ENCODE measurements around the gene NTF3. TPM values are rescaled to one million over a fixed set of nuclear protein-coding genes. Genes with fewer than 3 reads are reported as not detected.

Gene NTF3
- total RNA-seq, 1 donor from 2014 or later, result 13.0 TPM

DNA sequence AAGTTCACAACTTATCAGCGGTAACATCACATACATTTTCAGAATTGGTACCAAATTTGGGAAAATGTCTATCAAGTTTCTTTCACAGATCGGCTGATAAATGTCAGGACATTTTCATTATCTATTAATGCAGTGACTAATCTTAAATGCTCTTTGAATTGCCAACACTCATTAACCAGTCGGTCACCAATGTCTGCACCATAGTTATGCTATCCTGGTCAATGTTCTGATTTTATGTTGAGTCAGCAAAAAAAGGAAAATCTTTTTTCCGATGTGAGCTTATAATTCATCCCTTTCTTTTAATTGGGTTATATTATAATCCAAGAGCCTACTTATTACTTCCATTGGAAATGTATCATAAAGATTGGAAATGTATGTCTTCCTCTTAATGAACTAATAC, 77.2 kb downstream of the NTF3 start:
- H3K4me1 Mint-ChIP-seq (ENCODE audit: unreplicated experiment), result peaks cover 10% of the 10 kb centered on the region
- H3K27ac Mint-ChIP-seq, result no peak overlapping the region
- no peaks in the 10 kb centered on the region for H3K9me3 Mint-ChIP-seq
- TF ChIP-seq, protein P1, sequence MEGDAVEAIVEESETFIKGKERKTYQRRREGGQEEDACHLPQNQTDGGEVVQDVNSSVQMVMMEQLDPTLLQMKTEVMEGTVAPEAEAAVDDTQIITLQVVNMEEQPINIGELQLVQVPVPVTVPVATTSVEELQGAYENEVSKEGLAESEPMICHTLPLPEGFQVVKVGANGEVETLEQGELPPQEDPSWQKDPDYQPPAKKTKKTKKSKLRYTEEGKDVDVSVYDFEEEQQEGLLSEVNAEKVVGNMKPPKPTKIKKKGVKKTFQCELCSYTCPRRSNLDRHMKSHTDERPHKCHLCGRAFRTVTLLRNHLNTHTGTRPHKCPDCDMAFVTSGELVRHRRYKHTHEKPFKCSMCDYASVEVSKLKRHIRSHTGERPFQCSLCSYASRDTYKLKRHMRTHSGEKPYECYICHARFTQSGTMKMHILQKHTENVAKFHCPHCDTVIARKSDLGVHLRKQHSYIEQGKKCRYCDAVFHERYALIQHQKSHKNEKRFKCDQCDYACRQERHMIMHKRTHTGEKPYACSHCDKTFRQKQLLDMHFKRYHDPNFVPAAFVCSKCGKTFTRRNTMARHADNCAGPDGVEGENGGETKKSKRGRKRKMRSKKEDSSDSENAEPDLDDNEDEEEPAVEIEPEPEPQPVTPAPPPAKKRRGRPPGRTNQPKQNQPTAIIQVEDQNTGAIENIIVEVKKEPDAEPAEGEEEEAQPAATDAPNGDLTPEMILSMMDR (conservative IDR thresholded peaks at IDR 0.05), result no peak
- no peak for DNase-seq (ENCODE audit: extremely low spot score, unreplicated experiment)
- H3K4me3 Mint-ChIP-seq, result no peak overlapping the region
- H3K27me3 Mint-ChIP-seq, result peaks cover 67% of the 10 kb centered on the region
- peaks cover 13% of the 10 kb centered on the region for H3K36me3 Mint-ChIP-seq

DNA sequence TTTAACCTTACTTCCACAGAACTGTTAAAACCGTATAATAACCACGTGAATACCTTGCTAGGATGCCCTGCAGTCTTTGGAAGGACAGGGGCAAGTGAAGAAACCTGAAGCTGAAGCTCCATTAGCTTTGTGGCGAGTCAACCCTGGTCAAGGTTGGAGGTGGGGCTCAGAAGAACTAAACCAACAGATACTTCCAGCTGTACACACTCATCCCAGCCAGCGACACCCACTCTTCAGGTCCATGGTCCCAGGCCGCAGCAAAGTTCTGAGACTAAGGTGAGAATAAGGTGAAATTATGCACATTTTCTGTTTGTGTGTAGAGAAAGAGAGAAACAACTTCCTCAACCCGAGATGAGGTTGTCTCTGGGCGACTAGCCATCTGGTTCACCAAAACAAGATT, 77.6 kb downstream of the NTF3 start:
- no peak overlapping the region for H3K27ac Mint-ChIP-seq
- no peak for DNase-seq (ENCODE audit: extremely low spot score, unreplicated experiment)
- H3K4me1 Mint-ChIP-seq (ENCODE audit: unreplicated experiment), result peaks cover 10% of the 10 kb centered on the region
- no peaks in the 10 kb centered on the region for H3K9me3 Mint-ChIP-seq
- H3K36me3 Mint-ChIP-seq, result peaks cover 16% of the 10 kb centered on the region
- no peak overlapping the region for H3K4me3 Mint-ChIP-seq
- H3K27me3 Mint-ChIP-seq, result peaks cover 71% of the 10 kb centered on the region
- TF ChIP-seq, protein P1 (conservative IDR thresholded peaks at IDR 0.05), result no peak

DNA sequence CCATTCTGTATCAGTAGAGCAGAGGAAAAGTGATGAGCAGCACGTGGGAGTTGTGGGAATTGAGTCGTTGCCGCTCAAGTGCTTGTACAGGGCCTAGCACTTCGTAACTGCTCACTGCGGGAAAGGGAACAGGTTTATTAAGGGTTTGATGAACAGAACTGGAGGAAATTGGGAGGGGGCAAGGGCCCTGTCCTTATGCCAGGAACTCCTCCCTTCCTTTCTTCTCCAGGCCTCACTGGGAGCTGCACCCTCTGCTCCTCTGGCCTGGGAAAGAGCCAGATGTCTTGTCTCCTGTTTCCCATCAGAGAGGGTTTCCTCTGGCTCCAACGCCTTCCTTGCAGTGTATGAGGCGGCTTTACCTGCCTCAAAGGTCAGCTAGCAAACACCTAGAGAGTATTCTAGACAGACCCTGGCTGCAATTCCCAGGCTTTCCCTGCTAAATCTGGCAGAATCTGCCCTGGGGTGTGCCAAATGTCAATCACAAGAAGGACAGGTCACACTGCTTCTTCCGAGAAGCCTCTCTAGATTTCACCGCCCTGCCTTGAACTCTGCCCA, 78.4 kb downstream of the NTF3 start:
- H3K4me1 Mint-ChIP-seq (ENCODE audit: unreplicated experiment), result peaks cover 10% of the 10 kb centered on the region
- no peak overlapping the region for H3K27ac Mint-ChIP-seq
- TF ChIP-seq, protein P1 (conservative IDR thresholded peaks at IDR 0.05), result no peak
- H3K27me3 Mint-ChIP-seq, result peaks cover 74% of the 10 kb centered on the region
- DNase-seq (ENCODE audit: extremely low spot score, unreplicated experiment), result no peak
- peaks cover 20% of the 10 kb centered on the region for H3K36me3 Mint-ChIP-seq
- H3K4me3 Mint-ChIP-seq, result no peak overlapping the region
- no peaks in the 10 kb centered on the region for H3K9me3 Mint-ChIP-seq

DNA sequence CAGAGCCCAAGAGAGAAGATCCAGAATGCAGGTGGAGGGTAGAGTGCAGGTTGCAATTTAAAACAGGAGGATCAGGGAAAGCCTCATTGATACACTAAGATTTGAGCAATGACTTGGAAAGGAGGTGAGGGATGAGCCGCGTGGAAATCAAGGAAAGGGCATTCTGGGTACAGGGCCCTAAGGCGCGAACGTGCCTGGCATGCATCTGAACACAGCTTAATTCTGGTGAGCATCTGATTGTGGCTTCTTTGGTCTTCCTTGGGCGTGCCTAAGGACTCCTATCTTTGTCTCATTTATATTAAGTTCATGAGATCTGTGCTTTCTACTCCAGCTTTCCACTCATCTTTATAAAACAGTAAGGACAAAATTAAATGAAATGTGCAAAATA, 79.3 kb downstream of the NTF3 start:
- no peaks in the 10 kb centered on the region for H3K9me3 Mint-ChIP-seq
- peaks cover 68% of the 10 kb centered on the region for H3K27me3 Mint-ChIP-seq
- TF ChIP-seq, protein P1 (conservative IDR thresholded peaks at IDR 0.05), result no peak
- H3K4me1 Mint-ChIP-seq (ENCODE audit: unreplicated experiment), result peaks cover 10% of the 10 kb centered on the region
- DNase-seq (ENCODE audit: extremely low spot score, unreplicated experiment), result peak; percentile 16
- H3K36me3 Mint-ChIP-seq, result peaks cover 21% of the 10 kb centered on the region
- H3K4me3 Mint-ChIP-seq, result no peak overlapping the region
- no peak overlapping the region for H3K27ac Mint-ChIP-seq

DNA sequence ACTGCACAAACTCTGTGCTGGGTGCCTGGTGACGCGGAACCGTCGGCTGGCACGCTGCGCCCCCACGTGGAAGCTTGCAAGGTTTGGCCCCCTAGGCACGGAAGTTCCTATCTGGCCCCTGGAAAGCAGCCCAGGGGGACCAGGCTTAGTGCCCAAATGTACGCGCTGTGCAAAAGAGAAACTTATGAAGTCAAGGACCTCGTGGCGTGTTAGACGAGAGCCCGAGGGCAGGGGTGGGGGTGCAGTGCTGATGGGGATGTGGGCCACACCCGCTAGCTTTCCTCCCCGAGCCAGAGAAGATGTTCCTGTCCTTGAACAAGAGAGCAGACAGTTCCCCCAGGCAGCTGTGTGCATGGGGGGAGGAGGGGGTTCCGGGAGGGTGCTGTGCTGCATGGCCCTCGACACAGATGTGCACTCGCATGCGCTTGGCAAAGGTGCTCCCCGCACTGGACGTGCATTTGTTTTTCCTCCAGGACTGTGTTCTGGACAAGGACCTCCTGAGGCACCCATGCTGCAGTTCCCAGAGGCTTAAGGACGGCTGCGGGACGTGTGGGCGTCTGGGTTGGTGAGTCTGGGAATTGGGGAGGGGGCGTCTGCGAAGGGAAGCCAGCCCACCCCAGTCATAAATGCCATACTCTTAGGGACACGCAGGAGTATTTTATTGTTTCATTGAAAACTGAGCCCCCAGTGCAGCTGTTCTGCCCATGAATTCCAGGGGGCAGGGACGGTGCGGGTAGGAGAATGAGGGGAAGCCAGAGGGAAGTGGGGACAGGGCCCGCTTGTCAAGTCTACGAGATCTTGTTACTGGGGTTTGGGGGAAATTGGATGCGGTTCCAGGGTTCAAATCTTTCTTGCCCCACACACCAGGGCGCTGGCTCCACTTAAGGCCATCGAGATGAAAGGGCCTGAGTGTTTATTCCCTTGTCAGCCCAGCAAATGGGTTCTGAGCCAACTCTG, 80.0 kb downstream of the NTF3 start:
- H3K36me3 Mint-ChIP-seq, result peaks cover 20% of the 10 kb centered on the region
- peak; percentile 68 for DNase-seq (ENCODE audit: extremely low spot score, unreplicated experiment)
- H3K27ac Mint-ChIP-seq, result no peak overlapping the region
- peaks cover 10% of the 10 kb centered on the region for H3K4me1 Mint-ChIP-seq (ENCODE audit: unreplicated experiment)
- no peak overlapping the region for H3K4me3 Mint-ChIP-seq
- peaks cover 63% of the 10 kb centered on the region for H3K27me3 Mint-ChIP-seq
- TF ChIP-seq, protein P1 (conservative IDR thresholded peaks at IDR 0.05), result peak; percentile 64
- no peaks in the 10 kb centered on the region for H3K9me3 Mint-ChIP-seq

Measured in type B pancreatic cell (in vitro differentiated cells).